Measurements from ENCODE around the gene MUC20.
"Not testable (repeated sequence)": the region's sequence is repeated elsewhere in the genome, so short reads cannot be mapped to it uniquely, and the experiment has no call there.

MUC20 gene

GRCh38 chr3:195773956-195774537, 53.3 kb downstream of the MUC20 start:
- no peak for DNase-seq

- no peak for DNase-seq
These were observed 54.1 kb downstream of the MUC20 start for GRCh38 chr3:195774917-195775316.

GRCh38 chr3:195777975-195778374, 57.2 kb downstream of the MUC20 start:
- no peak for DNase-seq

GRCh38 chr3:195781236-195781635, 60.5 kb downstream of the MUC20 start:
- not testable (repeated sequence) for DNase-seq
